ENCODE data around the gene WIPF2.

DNA sequence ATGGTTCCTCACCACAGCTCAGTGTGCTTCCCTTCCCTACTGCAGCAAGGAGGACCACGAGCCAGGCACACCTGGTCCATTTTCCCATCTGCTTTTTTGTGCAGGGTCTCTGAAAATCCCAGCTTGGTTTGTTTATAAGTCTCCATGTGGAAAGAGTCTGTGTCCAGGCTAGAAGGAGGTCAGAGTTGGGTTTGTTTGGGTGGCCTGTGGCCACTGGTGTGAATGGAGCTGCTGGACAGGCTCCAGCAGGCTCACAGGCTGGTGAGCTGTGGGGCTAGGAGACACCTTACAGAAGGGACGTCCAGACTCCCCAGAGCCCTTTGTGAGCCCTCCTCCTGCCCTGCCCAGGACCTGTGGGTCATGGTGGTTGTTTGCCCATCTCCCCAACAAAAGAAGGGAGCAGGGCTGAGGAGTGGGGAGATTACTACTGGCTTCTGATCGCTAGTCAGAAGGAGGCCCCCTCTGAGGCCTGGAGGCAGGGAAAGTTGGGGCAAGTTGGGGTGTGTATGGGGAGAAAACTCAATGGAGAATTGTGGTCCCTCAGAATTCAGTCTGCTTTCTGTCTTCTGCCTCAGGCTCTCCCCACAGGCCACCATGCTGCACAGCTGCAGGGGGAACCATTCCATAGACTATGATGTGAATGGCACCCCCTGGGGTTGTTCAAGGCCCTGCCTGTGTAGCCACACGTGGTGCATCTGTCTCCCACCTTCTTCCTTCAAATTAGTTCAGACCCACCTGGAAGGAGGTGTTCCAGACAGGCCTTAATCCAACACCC lies 94.0 kb downstream of the WIPF2 start:
- TF ChIP-seq, protein P1, sequence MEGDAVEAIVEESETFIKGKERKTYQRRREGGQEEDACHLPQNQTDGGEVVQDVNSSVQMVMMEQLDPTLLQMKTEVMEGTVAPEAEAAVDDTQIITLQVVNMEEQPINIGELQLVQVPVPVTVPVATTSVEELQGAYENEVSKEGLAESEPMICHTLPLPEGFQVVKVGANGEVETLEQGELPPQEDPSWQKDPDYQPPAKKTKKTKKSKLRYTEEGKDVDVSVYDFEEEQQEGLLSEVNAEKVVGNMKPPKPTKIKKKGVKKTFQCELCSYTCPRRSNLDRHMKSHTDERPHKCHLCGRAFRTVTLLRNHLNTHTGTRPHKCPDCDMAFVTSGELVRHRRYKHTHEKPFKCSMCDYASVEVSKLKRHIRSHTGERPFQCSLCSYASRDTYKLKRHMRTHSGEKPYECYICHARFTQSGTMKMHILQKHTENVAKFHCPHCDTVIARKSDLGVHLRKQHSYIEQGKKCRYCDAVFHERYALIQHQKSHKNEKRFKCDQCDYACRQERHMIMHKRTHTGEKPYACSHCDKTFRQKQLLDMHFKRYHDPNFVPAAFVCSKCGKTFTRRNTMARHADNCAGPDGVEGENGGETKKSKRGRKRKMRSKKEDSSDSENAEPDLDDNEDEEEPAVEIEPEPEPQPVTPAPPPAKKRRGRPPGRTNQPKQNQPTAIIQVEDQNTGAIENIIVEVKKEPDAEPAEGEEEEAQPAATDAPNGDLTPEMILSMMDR (conservative IDR thresholded peaks at IDR 0.05) = no peak
- TF ChIP-seq ZFX (IDR thresholded peaks at IDR 0.05) = no peak

Data from C4-2B (cell line).